ELR (cell line): Measurements from ENCODE around the gene ZNF576.
A peak's percentile ranks its signal among the peaks of the same experiment; 100 is the strongest.
"Not testable (repeated sequence)": the region's sequence is repeated elsewhere in the genome, so short reads cannot be mapped to it uniquely, and the experiment has no call there.

Experiments
- DNase-seq: peaks from one replicate; pipeline ENCODE4 v3.0.0-alpha.2; 2015; ENCODE audit warnings: low read depth

ZNF576 gene

DNA sequence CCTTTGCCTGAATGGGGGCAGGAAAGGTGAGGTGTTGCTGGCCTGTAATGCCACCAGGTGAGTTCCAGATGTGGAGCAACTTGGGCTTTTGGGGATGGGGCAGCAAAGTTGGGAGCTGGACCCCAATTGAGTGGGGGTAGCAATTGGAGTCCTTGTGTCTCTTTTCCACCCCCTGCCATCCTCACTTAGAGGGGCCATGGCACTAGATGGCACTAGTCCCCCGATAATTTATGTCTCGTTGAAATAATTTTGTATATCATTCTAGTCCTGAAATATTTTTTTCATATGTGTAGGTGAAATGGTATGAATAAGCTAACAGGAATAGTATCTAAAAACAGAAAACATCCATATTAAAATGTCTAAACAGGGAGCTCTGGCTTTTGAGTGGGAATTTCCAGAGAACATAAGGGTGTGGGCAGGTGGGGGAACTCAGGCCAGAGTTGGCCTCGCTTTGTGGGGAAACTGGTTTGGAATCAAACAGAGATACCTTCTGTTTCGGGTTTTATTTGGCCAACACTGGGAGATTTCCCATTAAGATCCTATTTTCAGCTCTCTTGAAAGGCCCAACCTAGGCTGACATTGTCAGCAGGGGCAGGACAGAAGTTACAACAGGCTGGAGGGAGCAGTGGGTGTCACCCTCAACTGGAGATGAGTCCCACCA is 3.4 kb downstream of the ZNF576 start:
- DNase-seq, result no peak

GRCh38 chr19:43600326-43600725 is 3.9 kb downstream of the ZNF576 start:
- not testable (repeated sequence) for DNase-seq

- no peak for DNase-seq
Measured at GRCh38 chr19:43605875-43606568, 9.6 kb downstream of the ZNF576 start.

- DNase-seq, result no peak
Measured at GRCh38 chr19:43606569-43607229, 10.3 kb downstream of the ZNF576 start.

- DNase-seq, result no peak
Measured at GRCh38 chr19:43607238-43608205, 11.1 kb downstream of the ZNF576 start.

DNA sequence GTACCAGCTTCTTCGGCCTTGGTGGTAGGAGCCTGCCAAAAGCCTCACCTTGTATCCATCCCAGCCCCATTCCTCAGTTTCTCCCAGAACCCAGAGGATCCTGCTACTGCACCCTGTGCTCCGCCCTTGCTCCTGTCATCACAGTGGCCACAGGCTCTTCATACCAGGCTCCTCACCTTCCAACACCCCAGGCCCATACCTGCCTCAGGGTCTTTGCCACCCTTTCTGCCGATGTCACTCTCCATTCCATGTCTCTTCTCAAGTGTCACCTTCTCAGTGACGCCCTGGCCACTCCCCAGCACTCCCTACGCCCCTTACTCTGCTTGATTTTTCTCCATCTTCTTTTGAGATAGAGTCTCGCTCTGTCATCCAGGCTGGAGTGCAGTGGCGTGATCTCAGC is 13.5 kb downstream of the ZNF576 start:
- DNase-seq, result no peak

DNA sequence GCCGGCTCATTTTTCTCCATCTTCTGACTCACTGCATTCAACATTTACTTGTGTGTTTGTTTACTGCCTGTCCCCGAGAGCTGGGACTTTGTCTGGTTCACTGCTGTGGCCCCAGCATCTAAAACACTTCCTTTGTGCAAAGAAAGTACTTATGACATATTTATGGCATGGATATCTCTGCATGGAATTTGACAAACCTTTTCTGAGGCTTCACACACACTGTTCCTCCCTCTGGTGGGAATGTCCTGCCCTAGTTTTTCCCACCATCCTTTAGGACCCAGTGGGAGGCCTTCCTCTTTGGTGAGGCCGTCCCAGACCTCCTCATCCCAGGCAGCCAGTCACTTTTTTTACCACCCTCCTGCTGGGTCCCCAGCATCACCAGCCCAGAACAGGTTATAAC is 14.1 kb downstream of the ZNF576 start:
- peak; percentile 21 for DNase-seq

GRCh38 chr19:43611788-43612187 is 15.4 kb downstream of the ZNF576 start, which contains the start of gene SRRM5:
SRRM5 (plus strand) TSS chr19:43612088; CDS start chr19:43612122, 34 bp downstream.
- no peak for DNase-seq

DNA sequence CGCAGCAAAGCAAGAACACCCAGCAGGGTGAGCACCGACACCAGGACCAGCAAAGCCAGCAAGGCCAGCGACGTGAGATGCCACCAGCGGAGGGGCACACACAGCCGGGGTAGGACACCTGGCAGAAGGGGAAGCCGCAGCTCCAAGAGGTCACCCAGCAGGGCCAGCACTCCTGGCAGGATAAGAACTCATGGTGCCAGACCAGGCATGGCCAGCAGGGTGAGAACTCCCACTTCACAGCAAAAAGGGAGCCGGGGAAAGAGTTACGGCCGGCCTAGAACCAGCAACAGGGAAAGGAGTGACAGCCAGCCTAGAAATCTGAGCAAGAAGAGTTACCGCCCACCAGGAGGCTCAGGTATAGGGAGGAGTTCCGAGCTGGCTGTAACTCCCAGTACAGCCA is 16.0 kb downstream of the ZNF576 start:
- DNase-seq, result no peak

DNA sequence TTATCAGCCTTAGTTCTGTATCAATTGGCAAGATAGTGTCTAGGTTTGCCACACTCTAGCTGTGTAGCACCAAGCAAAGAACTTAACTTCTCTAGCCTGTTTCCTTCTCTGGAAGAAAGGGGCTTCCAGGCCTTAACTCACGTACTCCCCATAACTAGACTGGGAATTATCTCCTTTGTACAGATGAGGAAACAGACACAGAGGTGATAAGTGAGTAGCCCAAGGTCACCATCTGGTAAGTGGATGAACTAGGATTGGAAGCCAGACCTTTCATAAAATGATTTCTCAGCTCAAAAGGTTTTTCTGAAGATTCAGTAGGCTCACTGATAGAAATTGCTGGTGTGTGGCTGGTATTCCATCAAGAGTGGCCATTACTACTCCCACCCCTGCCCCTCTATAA is 19.9 kb downstream of the ZNF576 start:
- DNase-seq, result no peak

GRCh38 chr19:43616954-43617353 is 20.6 kb downstream of the ZNF576 start:
- no peak for DNase-seq

DNA sequence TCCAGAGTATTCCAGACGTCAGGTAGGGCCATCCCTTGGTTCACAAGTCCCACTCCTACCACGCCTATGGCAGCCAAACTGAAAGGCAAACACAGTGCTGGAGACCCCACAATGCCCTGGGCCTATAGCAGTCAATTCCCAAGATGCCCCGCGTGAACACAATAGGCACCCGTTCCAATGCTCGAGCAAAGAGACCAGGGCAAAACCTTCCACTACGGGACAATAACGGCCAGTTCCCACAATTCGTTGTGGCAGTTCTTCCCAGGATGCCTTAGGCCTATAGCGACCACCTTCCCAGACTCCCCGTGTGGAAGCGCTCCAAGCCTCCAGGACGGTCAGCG is 22.5 kb downstream of the ZNF576 start:
- DNase-seq, result peak; percentile 55

GRCh38 chr19:43619262-43620060 is 23.1 kb downstream of the ZNF576 start, which contains the start of gene ZNF428:
ZNF428 (minus strand) TSS chr19:43619629; CDS start chr19:43614304, 5,325 bp downstream.
- peak; percentile 87 for DNase-seq

GRCh38 chr19:43620061-43621001 is 23.9 kb downstream of the ZNF576 start:
- no peak for DNase-seq

- DNase-seq, result no peak
Measured at GRCh38 chr19:43622070-43622469, 25.7 kb downstream of the ZNF576 start.

DNA sequence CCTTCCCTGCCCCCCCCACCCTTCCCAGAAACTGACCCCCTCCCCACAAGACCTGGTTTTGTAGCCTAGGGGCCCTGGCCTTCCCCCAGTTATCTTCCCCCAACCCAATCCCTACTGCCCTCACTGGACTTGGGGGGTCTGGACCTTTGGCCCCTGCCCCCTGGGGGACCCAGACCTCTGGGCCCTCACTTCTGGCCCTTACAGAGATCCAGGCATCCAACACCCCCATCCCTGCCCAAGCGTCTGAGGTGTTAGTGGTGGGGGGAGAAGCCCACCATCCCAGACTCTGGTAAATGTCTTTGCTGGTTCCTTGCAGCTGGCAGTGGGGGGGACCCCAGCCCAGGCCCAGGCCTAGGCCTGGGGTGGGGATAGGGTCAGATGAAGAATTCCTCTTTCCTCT is 26.6 kb downstream of the ZNF576 start:
- no peak for DNase-seq

GRCh38 chr19:43623889-43624670 is 27.7 kb downstream of the ZNF576 start:
- DNase-seq, result no peak

GRCh38 chr19:43624933-43625332 is 28.5 kb downstream of the ZNF576 start:
- DNase-seq, result no peak

DNA sequence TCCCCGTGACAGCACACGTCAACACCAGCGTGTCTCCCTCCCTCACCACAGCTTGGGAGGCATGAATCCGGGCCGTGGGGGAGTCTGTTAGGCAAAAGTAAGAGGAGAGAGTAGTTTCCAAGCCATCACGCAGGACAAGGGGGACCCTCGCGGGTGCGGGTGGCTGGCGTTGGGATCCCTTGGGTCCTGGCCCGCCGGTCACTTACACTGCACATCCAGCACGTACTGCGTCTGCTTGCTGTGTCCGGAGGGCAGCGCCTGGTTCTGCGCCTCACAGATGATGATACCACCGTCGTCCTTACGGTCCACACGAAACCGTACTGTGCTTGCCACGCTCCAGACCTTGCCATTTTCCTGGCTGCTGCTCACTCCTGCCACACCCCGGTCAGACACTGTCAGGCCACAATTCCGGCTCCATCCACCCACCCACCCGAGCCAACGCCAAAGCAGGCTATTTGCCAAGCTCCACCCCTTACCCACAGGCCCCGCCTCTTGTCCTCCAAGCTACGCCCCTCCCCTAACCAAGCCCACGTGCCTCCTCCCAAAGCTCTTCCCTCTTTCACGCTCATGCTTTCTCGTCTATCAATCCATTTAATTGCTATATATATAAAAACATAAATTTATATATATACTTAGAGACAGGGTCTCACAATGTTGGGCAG is 29.7 kb downstream of the ZNF576 start:
- DNase-seq, result peak; percentile 18
